Measurements from ENCODE around the gene PHYH.
"Not testable (repeated sequence)": the region's sequence is repeated elsewhere in the genome, so short reads cannot be mapped to it uniquely, and the experiment has no call there.

The PHYH gene

DNA sequence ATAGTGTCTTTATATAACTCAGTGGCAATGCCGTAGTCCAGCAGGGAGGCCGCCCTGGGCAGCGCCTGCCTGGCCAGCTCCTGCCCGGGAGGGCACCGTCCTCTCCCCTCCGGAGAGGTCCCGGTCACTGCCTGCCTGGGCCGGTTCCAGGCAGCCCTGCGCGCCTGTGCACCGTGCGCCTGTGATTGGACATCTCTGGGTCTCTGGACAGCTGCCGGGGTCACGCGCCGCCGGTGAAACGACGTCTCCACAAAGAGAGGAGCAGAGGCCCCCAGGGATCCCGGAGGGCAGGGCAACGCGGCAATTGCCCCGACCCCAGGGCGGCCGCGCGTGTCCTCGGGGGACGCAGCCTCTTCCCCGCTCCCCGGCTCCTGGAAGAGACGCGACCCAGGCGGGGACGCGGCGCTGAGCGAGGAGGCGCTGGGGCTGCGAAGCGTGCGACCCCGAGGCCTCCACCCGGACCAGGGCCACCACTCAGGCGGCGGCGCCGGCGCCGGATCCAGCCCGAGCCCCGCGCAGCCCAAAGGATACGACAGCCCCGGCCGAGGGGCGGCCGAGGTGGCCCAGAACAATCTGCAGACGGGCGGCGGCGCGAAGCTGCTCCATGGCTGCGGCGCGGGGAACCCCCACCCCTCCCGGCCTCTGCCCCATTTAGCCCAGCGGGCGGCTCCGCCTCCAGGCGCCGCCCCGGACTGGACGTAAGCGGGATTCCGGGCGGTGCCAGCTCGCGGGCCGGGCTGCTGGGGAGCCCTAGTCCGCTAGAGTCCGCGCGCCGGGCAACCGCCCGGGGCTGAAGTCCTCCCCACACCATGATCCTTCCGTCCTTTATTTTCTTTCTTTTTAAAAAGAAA is at the start of gene PHYH:
Gene PHYH, minus strand, starts transcription at position 628 of the 851 bp plus-strand sequence. Its CDS starts 22 bp downstream, at position 606.
- peak; percentile 71 for ATAC-seq

DNA sequence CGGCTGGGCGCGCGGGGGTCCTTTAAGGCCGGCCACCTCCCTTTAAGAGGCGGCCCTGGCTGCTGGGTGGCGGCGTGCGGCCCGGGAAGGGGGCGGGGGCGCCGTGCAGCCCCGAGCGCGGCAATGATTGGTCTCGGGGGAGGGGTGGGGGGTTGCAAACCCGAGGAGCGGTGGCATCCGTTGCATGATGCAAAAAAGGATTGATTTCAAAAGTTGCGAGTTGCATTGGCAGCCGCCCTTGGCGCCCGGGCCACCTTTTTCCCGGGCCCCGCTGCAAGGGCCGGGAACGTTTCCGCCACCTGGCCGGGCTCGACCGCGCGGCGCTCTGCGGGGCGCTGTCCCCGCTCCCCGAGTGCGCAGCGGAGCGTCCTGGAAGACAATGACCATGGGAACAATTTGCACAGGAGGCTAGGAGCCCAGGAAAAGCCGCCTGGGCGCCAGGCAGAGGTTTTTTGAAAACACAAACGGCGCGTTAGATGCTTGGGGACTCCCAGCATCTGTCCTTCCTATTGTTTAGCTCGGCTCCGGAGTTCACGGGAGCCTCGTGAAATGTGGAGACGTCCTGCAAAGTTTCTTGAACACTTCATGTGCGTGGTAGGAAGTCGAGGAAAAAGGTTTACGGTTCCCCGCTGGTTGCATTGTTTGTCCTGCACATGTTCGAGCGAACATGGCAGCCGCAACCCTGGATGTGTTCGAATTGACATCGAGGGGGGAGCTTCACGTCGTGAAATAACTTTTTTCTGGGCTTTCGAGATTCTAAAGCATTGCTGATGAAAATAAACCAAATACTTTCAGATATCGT is 48.6 kb upstream of the PHYH start, which contains the start of gene SEPHS1:
Gene SEPHS1, minus strand, starts transcription at position 78 of the 802 bp plus-strand sequence. CDS start 3,343 bp downstream, outside the sequence.
- ATAC-seq: peak; percentile 80 to 84

DNA sequence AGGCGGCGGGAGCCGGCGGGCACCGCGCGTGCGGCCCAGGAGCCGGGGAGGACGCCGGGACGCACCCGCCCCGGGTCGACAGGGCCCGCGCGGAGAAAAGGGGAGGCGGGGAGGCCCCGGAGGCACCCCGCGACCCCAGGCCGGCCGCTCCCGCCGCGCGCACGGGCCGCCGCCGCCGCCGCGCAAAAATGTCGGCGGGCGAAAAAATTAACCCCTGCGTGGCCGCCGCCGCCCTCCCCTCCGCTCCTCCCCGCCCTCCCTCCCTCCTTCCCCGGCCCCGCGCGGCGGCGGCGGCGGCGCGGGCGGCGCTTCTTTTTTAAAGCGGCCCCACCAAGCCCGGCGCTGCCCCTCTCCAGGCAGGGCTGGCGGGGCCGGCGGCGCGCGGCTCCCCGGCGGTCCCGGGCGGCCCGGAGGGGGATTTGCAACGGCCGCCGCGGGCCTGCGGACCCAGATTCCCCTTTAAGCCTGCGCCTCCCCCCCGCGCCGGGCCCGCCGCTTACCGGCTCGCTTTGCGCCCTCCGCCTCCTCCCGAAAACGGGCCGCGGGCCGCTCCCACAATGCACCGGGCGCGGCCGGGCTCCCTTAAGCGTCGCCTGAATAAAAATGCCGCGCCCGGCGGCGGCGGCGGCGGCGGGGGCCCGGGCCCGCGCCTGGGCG is 47.8 kb upstream of the PHYH start:
- ATAC-seq: peak; percentile 71 to 75

DNA sequence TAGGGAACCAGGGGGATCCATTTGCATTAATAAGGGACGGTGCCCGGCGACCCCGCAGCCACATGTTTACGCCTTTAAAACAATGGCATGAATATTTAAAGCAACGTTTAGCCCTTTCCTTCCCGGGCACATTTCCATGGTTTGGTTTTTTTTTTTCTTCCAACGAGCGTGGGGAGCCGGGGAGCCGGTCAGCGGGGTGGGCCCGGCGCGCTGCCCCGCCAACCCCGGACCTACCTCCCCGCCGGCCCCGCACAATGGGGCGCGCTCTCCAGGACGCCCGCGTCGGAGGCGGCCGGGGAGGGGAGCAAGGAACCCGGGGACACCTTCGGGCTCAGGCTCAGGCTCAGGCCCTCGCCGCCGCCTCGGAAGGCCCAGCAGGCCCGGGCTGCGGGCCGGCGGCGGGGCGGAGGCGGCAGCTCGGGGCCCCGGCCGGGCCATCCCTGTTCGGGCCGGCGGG is 47.2 kb upstream of the PHYH start:
- ATAC-seq: peak in 1 of 2 donors; percentile 17

DNA sequence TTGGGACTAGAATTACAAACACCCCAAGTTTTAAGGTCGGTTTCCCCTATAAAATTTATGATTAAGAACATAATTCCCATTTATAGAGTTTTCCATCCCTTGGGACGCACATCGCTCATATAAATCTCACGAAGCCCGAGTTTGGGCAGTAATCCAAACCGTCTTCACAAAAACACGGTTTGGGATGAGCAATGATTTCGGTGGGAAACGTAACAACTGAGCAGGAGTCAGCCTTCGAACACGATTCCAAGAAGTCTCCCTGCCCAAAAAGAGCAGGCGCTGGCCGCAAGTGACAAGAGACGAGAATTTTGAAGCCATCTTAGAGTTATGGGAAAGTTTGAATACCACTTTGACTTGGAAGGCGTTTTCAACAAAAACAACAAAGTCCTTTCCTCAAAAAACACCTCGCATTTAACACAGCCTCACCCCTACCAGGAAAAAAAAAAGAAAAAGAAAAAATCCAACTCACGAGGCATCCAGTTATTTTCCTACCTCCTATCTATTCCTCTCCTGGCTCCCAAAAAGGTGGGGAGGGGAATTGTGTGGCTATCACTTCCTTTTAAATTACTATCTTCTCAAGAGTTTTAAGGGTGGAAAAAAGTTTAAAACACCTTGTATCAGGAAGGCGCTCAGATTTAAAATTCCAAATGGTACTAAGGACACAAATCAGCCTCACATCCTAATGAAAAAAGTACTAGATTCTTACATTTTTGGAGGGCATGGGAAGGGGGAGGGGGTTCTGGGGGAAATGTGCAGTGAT is 46.6 kb upstream of the PHYH start:
- no peak for ATAC-seq

DNA sequence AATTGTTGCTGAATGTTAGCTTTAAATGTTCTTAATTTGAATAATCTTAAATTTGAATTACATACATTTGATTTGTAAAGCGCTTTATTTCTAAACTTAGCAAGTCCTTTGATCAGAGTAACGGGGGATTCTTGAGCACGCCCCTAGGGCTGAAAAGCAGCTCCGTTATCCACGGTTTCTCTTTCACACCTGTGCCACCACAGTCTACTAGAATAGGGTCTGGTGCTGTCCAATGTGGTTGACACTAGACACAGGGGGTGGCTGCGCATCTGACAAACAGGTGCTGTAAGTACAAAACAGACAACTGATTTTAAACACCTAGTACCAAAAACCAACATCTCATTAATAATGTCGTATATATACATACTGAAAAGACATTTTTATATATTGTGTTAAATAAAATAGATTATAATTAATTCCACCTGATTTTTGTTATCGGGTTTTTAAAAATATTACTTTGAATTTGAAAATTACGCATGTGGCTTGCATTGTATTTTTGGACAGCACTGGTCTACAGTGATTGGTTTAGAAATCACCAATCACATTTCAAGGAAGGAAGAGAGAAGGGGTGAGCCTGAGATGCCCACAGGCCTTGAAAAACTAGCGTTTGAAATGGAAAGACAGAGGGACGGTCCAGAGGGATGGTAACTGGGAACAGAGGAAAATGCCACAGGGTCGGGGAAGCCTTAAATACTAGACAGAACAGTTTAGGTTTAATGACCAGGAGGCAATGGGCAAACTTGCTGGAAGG is 40.9 kb upstream of the PHYH start:
- ATAC-seq: peak; percentile 93 to 94

DNA sequence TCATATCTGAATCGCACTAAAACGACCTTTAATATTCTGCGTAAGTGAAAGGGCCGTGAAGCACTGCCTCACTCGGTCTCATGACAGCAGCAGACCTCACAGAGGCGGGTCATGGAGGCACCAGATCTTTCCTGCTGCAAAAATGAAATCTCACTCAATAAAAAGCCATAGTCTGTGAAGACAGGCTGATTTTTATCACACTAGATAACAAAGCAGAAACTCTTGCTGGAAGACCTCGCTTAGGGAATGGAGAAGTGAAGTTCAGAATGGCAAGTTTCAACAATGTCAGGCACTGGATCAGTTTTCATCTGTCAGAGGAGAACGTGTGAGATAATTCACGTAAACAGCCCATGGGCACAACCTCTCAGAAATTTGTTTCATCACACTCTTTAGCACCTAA is 40.2 kb upstream of the PHYH start:
- peak; percentile 8 to 17 for ATAC-seq

DNA sequence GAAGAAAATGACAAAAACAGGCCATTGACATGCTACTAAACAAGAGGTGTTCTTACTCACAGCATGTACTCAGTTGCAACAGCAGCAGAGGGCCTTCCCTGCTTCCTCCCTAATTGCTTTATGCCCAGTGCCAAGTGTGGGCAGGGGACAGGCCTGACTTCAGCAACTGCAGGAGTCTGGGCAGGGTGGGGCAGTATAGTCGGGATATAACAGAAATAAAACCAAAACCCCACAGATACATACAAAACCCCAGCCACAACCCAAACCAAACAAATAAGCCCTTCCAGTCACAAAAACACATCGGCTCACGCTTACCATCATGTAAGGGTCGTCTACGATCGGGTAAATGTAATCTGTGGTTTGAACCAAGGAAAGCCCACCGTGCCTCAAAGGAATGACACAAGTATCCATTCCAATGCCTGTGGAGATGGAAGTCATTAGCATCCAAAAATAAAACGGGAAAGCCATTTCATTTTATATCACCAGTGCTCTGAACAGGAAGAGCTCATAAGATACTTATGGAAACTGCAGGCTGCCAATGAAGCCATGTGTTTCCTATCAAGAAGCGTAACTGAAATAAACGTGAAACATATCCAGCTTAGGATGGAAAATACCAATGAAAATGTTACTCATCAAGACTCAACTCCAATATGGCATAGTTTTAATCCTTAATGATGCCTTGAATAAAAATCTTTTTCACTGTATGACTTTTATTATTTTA is 38.7 kb upstream of the PHYH start:
- no peak for ATAC-seq

DNA sequence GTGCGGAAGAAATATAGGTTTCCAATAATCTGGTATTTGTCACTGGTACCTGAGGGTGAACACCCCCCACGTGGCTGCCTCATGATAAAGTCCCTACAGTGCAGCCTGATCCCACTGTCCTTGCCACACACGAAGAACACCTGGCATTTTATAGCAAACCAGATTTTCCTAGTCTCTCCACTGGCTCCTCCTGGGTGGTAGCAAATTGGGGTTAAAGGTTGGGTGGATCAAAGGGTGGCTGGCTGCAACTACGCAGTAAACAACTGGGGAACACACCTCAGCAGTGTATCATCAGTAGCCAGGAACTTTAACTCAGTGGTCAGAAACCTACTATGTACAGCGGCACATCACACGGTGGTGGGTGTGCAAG is 37.9 kb upstream of the PHYH start:
- no peak for ATAC-seq

DNA sequence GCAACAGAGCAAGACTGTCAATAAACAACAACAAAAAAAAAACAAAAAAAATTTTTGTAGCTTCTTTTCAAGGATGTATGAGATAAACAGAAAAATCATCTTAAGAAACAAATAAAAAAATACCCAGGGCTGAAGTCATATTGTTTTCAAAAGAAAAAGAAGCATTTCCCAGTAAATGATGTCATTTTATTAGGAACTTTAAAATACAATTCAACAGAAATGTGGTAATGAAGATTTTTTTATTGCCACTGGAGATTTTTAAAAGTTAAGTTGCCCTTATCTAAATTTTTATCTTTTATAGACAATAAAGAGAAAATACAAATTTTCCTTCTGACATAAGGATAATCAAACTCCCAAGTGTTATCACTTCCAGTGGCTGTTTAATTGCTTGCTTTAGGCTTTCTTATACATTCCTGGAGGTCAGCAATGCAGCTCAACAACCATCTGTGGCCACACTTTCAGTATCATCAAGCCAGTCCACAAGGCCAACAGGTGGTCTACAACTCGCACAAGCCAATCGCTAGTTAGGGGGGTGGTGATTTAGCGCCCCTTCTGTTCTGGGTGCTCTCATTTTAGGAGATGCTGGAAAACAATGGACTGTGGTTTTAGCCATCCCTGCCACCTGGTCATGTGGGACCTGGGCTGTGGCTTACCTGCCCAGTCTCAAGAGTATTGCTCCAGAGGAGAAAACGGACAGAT is 37.4 kb upstream of the PHYH start:
- ATAC-seq: no peak

DNA sequence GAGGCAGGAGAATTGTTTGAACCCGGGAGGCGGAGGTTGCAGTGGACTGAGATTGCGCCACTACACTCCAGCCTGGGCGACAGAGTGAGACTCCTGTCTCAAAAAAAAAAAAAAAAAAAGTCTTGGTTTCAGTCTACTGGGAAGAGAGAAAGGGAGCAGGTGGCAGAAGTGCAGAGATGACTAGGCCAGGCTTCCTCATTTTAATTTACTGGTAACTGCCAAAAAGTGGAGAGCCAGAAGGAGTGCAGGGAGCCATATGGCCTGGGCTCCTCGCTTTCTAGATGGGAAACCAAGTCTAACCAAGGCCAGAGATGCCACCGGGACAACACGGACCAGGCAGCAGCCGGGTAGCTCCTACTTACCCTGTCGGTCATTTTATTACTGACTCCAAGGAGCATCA is 36.0 kb upstream of the PHYH start:
- no peak for ATAC-seq

DNA sequence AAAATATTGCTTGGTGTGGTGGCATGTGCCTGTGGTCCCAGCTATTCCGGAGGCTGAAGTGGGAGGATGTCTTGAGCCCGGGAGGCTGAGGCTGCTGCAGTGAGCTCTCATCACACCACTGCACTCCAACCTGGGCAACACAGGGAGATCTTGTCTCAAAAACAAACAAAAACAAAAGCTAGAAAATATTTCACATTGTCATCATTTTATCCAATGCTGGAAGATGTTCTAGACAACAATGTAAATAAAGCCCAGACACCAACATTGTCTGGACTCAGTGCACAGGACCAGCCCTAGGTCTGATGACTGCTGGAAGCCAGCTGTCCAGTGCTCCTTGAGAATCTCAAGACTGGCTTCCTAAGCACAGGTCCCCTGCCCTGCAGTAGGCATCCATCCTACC is 34.7 kb upstream of the PHYH start:
- no peak for ATAC-seq

DNA sequence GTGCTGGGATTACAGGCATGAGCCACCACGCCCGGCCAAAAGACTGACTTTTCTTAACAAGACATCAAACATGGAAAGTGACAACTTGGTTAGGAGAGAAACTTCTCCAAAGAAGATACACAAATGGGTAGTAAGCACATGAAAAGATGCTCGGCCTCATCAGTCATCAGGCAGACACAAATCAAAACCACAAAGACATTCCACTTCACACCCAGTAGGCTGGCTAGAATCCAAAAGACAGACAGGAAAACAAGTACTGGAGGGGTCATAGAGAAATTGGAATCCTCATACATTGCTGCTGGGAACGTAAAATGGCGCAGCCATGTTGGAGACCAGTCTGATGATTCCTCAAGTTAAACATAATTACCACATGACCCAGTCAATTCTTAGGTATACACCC is 31.8 kb upstream of the PHYH start:
- no peak for ATAC-seq

DNA sequence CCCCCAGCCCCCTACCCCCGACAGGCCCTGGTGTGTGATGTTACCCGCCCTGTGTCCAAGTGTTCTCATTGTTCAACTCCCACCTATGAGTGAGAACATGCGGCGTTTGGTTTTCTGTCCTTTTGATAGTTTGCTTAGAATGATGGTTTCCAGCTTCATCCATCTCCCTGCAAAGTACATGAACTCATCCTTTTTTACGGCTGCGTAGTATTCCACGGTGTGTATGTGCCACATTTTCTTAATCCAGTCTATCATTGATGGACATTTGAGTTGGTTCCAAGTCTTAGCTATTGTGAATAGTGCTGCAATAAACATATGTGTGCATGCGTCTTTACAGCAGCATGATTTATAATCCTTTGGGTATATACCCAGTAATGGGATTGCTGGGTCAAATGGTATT is 31.1 kb upstream of the PHYH start:
- ATAC-seq: not testable (repeated sequence)

DNA sequence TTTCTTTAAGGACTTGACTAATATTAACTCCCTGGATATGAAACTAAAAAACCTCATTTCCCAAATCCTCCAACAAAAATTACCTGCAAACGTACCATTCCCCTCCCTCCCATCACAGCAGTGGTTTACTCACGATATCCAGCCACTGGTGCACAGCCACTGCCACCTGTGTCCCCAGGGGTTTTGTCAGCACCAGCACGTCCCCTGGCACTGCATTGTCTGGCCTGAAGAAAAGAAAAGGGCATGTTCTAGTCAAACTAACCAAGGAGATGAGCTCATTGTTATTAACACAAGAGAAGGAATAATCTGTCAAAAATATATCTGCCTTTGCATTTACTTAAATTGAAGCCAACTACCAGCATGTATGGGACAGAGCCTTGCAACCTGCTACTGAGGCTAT is 29.7 kb upstream of the PHYH start:
- ATAC-seq: no peak

DNA sequence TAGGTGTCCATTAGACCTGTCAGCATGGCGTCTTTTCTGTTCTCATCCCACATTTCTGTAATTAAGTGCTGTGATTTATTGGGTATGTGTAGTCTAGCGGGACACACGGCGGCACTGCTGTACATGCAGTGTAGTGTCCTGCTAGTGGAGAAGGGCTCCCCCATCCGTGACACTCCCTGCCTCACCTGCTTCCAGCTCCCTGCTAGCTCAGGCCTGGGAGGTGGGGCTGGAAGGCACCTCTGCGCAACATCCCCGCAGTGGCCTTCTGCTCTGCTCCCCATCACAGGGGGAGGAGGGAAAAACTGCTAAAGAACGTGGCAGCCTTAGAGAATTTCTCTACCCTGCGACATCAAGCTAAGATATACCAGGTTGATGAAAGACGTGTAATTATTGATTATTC is 28.7 kb upstream of the PHYH start:
- no peak for ATAC-seq

DNA sequence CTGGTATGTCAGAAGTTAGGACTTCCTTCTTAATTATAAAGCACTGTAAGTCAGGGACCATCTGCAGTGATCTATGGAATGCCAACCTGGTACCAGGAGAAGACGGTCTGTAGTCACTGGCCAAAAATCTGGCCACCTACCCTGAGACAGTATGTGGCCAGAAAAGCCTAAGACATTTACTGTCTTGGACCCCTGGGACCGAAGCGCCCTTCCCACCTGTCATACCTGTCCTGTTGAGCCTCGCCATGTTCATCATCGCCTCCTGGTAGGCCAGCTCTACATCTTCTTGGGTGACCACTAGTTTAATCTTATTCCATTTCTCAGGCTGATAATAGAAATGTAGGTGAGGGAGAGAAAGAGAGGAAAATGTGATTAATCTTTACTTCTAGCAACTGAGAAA is 28.3 kb upstream of the PHYH start:
- ATAC-seq: no peak

DNA sequence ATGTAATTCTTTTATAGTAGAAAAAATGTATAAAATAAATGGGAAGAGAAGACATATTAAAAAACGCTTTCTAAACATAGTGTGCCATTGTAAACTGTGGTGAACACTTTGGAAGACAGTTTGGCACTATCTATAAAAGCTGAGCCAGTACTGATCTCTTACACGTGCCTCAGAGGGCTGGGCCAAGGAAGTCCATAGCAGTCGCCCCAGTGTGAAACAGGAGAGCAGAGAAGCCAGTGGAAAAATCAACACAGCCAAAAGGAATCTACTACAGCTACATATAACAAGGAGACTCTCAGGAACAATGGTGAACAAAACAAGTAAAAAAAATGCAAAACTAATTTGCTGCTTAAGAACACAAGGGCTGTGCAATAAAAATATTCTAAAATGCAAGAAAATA is 27.7 kb upstream of the PHYH start:
- ATAC-seq: no peak

DNA sequence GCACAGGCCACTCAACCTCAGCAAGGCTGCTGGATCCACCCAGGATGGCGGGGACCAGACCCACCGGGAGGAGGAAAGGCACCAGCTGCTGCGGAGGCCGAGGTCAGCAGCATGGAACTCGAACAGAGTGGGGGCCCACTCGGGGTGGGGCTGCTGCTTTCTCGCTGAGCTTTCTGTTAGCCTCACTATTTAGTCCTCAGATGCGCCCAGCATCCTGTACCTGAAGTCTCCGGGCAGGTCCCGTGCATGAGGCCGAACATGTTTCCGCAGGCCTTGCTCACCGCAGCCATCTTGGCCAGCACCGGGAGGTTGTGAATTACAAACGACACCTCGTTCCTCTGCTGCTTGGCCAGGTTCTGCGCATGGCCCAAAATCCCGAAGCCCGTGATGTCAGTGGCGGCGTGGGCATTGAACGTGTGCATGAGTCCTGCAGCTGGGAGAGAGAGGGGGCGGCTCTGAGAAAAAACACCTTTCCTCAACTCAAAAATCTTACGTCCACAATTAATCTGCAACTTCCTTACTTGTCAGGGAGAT is 22.8 kb upstream of the PHYH start:
- ATAC-seq: no peak

DNA sequence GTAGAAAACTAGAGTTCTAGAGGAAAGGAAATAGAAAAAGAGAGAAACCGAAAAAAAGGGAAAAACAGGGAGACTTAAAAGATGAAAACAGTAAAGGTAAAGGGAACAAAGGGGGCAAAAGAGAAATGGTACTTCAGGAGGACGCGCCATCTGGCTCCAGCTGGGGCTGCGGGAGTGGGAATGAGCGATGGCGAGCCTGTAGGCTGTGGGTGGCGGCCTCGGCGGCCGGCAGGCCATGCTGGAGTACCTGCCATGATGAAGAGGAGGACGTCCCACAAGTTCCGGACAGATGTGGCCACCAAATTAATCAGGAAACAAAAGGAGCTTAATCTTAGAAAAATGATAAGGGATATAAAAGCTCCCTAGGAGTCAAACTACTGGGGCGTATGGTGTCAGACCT is 21.7 kb upstream of the PHYH start:
- no peak for ATAC-seq

Data from activated CD4-positive, CD25-positive, alpha-beta regulatory T cell treated with anti-CD3 and anti-CD28 coated beads, Interleukin-2, amount 50 U/mL, for 24 hours (primary cell).